Ramos (cell line): Measurements from ENCODE around the gene DAP.
"Not testable (repeated sequence)": the region's sequence is repeated elsewhere in the genome, so short reads cannot be mapped to it uniquely, and the experiment has no call there.

ENCODE experiments used
- in situ Hi-C: fragments of 300-500 bp; cut with MboI; formaldehyde crosslinking; loops from one replicate; pipeline ENCODE4 v1.14.3; 2022; ENCODE audit warnings: low sequenced_read_pairs; ENCODE audit not compliant: unreplicated experiment

The DAP gene

DNA sequence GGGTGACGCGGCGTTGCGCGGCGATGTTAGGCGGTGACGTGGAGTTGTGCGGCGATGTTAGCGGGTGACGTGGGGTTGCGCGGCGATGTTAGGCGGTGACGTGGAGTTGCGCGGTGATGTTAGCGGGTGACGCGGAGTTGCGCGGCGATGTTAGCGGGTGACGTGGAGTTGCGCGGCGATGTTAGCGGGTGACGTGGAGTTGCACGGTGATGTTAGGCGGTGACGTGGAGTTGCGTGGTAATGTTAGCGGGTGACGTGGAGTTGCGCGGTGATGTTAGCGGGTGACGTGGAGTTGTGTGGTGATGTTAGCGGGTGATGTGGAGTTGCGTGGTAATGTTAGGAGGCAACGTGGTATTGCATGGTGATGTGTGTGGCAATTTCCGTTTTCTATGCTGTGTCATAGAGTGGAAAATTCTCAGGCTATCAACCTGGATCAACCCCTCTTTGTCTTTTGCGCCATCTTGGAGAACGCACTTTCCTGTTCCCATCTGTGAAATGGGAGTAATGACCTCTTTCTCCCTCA is 121.1 kb downstream of the DAP start:
- in situ Hi-C loops, result no loop called here

DNA sequence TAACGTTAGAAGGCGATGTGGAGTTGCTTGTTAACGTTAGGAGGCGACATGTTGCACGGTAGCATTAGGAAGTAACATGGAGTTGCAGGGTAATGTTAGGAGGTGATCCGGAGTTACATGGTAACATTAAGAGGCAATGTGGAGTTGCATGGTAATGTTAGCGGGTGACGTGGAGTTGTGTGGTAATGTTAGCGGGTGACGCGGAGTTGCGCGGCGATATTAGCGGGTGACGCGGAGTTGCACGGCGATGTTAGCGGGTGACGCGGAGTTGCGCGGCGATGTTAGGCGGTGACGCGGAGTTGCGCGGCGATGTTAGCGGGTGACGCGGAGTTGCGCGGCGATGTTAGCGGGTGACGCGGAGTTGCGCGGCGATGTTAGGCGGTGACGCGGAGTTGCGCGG is 122.3 kb downstream of the DAP start:
- in situ Hi-C loops, result not testable (repeated sequence)

DNA sequence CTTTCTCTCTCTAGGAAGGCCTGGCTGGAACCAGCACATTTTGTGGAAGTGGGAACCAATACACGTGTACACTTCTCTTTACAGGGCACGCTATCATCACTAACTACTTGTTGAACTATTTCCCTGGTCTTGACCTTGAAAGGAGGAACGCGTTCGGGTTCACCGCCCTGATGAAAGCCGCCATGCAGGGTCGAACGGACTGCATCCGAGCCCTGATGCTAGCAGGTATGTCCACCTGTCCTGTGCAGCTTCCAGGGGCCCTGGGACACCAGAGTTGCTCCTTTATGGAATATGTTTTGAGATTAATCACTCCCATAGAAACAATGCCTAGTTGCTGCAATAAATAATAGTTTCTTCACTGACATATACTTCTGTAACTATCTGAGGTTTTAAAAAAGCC is 123.1 kb downstream of the DAP start:
- in situ Hi-C loops, result no loop called here

DNA sequence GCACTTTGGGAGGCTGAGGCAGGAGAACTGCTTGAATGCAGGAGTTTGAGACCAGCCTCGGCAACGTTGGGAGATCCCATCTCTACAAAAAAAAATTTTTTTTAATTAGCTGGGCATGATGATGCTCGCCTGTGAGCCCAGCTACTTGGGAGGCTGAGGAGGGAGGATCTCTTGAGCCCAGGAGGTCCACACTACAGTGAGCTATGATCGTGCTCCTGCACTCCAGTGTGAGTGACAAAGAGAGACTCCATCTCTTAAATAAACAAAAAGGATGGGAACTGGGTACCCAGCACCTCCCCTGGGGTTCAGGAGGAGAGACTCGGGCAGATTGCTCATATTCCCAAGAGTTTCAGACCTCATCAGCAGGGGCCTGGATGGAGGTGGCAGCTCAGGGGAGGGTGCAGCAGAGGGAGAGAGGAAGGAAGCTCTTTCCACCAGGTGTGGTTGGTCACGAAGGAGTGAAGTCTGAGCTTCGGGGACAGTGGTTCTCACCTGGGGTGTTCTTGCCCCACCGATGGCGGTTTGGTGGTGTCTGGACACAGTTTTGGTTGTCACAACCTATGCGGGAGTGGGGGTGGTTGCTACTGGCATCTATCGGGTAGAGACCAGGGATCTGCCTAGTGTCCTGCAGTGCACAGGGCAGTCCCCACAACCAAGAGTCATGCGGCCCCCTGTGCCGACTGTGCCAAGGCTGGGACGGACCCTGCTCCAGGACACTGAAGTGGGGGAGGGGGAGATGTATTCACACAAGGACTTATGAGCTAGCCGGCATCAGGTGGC is 124.5 kb downstream of the DAP start:
- in situ Hi-C loops, result no loop called here

DNA sequence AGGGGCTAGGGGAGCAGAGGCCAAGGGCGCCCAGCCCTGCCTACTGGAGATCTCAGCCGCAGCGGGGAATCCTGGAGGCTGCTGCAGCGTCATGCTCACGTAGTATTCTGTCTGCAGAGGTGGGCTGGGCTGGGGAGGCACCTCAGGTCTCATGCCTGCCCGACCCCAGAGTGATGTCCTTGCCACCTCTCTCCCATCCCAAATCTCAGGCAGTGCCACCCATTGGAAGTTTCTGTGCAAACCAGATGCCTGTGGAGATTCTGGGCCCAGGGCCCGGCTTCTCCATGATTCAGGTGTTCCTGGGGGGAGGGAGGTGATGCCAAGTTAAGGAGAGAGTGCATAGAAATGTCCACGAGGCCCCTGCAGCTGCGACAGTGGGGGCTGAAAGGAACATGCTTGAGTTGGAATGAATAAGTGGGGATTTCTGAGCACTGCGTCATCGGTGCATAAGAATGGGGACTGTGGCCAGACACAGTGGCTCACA is 125.1 kb downstream of the DAP start:
- in situ Hi-C loops, result no loop called here

DNA sequence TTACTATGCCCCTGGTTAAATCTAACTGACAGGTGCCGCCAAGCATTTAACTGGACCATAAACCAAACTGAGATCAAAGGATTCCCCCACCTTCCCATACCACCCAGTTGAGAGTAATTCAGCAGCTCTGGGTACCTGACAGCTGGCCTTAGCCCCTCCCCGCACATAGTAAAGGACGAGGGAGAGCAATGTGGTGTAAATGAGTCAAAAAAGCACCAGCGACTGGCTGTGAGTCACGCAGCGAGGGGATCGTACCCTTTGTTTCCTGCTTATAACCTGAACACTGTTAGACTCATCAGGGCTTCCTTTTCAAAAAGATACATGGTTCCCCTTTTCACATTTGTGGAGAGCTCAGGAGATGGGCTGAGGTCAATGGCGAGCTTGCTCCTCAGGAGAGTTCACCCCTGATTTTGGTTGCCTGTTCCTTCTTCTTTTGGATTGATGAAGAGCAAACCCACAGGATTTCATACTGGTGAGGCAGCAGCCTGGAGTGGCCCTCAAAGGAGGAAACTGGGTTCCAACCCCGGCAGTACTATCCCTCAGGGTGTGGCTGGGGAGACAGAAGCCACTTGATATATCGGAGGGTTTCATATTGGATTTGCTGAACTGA is 125.7 kb downstream of the DAP start:
- in situ Hi-C loops, result no loop called here

DNA sequence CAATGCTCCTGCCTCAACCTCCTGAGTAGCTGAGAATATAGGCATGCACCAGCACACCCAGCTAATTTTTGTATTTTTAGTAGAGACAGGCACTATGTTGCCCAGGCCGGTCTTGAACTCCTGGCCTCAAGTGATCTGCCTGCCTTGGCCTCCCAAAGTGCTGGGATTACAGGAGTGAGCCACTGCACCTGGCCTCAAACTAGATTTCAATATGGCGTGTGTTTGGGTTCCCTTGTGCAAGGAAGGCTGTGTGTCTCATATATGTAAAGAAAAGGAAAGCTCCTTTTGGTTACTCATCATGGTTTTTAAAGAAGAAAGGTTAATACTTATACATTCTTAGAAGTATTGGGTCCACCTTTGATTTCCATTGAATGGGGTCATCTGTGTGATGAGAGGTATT is 126.5 kb downstream of the DAP start:
- in situ Hi-C loops, result no loop called here

DNA sequence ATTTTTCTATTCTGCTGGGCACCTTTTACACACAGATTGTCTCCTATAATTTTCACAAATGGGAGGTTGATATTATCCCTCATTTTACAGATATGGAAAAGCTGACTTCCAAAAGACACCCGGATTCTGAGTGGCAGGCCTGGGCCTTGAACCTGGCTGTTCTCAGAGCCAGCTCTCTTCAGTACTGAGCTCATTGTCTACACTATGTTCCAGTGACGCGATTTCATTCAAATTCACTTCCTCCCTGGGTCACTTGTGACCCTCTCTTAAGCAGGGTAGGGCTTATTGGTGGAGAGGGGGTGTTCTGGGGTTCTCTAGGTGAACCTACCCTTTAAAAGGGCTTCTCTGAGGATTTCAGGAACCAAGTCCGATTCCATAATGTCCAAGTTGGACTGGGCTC is 127.0 kb downstream of the DAP start:
- in situ Hi-C loops, result no loop called here

DNA sequence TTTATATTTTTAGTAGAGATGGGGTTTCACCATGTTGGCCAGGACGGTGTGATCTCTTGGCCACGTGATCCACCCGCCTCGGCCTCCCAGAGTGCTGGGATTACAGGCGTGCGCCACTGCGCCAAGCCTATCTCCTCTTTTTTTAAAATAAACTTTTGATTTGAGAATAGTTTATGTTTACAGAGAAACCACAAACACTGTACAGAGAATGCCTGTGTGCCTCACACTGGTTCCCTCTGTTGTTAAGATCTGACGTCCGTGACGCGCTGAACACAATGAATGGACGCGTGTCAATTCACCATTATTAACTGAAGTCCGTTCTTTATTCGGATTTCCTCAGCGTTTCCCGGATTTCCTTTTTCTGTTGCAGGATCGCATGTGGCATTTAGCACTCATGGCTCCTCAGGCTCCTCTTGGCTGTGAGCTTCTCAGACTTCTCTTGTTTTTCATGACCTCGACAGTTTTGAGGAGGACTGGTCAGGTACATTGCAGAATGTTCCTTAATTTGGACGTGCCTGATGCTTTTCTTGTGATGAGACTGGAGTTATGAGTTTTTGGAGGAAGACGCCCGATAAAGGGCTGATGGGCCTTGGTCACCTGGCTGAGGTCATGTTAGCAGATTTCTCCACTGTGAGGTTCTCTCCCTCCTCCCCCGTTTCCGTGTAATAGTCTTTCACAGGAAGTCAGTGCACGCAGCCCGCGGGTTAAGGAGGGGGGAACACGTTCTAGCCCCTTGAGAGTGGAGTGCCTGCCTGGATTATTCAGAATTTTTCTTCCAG is 127.6 kb downstream of the DAP start:
- in situ Hi-C loops, result no loop called here

DNA sequence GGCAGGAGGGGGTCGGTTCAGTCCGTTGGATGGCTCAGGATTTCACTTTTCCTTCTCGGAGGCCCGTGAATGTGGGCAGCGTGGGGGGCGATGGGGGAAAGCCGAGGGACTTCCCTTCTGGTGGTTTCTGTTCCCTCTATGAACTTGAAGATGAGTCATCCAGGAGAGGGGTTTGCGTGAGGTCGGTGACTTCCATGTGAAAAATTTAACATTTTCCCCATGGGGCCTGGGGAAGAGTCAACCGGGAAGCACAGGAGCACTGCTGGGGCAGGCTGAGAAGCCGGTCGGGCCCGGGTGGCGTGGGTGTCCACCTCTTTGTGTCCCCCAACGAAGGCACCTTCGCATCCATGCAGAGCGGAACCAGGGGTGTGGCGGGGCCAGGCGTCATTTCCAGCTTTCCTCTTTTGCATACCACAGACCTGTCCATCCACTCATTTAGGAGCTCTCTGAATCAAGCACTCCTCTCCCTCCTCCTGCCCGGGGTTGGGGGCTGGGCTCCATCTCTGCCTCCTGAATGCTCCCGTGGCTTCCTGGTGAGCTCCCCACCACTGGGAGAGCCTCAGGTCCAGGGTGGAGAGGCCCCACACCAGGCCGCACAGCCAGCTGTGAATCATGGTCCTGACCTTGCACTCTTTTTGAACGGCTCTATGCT is 128.8 kb downstream of the DAP start:
- in situ Hi-C loops, result no loop called here

DNA sequence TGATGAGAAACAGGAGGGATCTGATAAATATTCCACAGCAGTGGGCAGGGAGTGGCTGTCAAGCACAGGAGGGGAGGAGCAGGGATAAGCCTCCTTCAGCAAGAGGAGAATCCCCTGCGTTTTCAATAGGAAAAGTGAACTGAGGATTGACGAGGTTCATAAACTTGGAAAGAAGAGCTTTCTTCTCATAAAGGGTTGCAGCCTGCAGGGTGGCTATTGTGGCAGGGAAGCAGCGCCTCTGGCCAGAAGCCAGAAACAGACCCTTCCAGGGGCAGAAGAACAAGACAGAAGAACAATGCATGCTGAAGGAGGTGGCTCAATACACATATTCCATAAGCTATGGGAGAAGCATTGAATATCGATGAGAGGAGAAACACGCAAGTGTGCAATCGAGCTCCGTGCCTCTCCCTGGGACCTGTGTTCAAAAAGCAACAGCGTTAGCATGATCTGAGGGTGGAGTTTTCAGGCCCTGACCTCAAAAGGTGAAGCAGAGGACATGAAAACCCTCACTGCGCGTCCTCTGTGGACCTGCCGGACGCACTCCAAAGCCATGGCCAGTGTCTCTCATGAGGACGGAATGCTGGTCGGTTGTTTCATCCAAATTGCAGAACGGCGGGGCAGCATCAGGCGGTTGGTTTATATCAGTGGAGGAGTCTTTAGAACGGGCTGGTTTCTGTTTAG is 129.6 kb downstream of the DAP start:
- in situ Hi-C loops, result no loop called here

DNA sequence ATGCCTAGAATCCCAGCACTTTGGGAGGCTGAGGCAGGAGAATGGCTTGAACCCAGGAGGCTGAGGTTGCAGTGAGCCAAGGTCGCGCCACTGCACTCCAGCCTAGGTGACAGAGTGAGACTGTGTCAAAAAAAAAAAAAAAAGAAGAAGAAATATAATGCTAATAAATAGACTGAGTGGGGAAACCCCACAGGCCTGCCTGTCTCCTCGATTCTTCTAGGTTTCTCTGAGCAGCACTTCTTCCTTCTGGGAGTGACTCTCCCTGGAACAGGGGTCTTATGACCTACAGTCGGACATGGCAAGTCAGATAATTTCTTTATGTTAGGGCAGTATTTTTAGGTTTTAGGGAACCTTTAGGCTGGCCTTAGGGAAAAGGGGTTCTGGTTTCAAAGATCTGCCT is 130.3 kb downstream of the DAP start:
- in situ Hi-C loops, result not testable (repeated sequence)

DNA sequence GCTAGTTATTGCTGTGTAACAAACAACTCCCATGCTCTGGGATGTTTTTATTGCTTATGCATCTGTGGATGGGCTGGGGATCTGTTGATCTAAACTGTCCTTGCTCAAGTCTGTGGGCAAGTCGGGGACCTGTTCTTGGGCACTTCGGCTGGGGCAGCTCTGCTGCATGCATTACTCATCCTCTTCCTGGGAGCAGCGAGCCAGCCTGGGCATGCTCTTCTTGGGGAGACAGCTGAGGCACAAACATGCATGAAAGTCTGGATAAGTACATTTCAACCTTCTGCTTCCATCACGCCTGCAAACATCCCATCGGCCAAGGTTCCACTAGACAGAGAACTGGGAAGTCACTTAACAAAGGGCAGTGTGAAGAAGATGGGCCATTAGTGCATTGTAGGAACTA is 130.9 kb downstream of the DAP start:
- in situ Hi-C loops, result no loop called here

DNA sequence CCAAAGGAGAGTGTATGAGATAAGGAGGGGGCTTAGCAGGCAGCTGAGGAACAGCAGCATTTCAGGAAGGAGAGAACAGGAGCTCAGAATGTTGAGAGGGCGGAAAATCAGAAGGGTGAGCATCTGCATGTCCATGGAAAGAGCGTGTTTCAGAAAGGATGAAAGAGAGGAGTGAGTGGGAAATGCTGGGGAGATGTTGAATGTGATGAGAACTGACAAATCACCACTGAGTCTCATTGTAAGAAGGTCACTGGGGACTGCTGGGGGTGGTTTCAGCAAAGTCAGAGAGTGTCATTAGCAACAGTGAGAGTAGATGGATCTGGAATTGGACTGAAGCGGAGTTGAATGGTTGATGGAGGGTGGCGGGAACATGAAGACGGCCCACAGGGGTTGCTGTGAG is 131.4 kb downstream of the DAP start:
- in situ Hi-C loops, result loop anchor here (5.0 to 10.0 kb wide), 2 partner anchors 177 to 345 kb away; no protein-coding TSS in a partner anchor
